Neural progenitor cell (in vitro differentiated cells): ENCODE results near the gene COLEC11.

Experiments
- EZH2 ChIP-seq: fragments of 200-600 bp; sonication (generic); IDR thresholded peaks from 2 replicates; pipeline ENCODE4 v1.6.1; 2017; ENCODE audit warnings: antibody characterized with exemption, mild to moderate bottlenecking, moderate library complexity
- EZH2phosphoT487 ChIP-seq: fragments of 200-600 bp; sonication (generic); IDR thresholded peaks from 2 replicates; pipeline ENCODE4 v1.6.1; 2017; ENCODE audit warnings: antibody characterized with exemption
- TF ChIP-seq, protein P1 (sequence below): fragments of 200-600 bp; sonication (generic); IDR thresholded peaks from 2 replicates; pipeline ENCODE4 v1.5.1; 2017; ENCODE audit warnings: antibody characterized with exemption, mild to moderate bottlenecking

DNA sequence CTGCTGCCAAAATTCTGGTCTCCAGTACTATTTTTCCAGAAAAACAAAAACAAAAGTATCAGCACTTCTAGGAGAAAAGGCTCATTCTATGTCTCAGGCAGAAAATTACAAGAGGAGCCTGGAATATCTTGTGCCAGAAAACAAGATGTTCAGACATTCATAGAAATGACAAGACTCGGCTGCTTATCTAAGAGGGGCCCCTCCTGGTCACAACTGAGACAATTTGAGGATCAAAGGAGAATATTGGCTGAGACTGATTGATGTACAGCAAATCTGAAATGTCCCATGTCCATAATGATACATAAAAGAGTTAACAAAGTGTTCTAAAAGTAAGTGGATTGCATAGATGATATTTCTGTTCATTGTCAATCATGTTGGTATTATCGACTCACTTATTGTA, 22.3 kb upstream of the COLEC11 start:
- TF ChIP-seq, protein P1, sequence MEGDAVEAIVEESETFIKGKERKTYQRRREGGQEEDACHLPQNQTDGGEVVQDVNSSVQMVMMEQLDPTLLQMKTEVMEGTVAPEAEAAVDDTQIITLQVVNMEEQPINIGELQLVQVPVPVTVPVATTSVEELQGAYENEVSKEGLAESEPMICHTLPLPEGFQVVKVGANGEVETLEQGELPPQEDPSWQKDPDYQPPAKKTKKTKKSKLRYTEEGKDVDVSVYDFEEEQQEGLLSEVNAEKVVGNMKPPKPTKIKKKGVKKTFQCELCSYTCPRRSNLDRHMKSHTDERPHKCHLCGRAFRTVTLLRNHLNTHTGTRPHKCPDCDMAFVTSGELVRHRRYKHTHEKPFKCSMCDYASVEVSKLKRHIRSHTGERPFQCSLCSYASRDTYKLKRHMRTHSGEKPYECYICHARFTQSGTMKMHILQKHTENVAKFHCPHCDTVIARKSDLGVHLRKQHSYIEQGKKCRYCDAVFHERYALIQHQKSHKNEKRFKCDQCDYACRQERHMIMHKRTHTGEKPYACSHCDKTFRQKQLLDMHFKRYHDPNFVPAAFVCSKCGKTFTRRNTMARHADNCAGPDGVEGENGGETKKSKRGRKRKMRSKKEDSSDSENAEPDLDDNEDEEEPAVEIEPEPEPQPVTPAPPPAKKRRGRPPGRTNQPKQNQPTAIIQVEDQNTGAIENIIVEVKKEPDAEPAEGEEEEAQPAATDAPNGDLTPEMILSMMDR, result no peak
- TF ChIP-seq EZH2phosphoT487, result no peak
- TF ChIP-seq EZH2, result no peak
